GM21447 (cell line): ENCODE measurements around the gene NTM.

ENCODE experiments used
- ATAC-seq: cut with Tn5 transposase; IDR thresholded peaks from one replicate; pipeline ENCODE4 v1.9.1; 2021; ENCODE audit not compliant: unreplicated experiment

The NTM gene

DNA sequence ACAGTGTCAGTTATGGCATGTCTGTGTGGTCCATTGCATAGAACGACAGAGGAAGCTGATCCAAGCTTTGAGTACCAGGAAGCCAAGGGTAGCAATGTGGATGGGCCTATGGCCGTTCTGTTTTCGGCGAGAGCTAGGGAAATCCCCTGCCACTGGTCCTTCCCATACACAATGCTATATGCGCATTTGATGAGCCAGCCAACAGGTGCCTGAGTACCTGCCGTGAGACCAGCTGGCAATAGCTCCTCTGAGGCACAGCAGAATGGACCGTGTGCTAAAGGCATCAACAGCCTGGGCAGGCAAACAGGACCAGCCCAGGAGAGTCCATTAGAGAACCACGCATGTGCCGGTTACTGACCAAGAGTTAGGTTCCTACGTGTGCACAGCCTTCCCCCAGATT is 753.0 kb downstream of the NTM start:
- ATAC-seq: no peak

DNA sequence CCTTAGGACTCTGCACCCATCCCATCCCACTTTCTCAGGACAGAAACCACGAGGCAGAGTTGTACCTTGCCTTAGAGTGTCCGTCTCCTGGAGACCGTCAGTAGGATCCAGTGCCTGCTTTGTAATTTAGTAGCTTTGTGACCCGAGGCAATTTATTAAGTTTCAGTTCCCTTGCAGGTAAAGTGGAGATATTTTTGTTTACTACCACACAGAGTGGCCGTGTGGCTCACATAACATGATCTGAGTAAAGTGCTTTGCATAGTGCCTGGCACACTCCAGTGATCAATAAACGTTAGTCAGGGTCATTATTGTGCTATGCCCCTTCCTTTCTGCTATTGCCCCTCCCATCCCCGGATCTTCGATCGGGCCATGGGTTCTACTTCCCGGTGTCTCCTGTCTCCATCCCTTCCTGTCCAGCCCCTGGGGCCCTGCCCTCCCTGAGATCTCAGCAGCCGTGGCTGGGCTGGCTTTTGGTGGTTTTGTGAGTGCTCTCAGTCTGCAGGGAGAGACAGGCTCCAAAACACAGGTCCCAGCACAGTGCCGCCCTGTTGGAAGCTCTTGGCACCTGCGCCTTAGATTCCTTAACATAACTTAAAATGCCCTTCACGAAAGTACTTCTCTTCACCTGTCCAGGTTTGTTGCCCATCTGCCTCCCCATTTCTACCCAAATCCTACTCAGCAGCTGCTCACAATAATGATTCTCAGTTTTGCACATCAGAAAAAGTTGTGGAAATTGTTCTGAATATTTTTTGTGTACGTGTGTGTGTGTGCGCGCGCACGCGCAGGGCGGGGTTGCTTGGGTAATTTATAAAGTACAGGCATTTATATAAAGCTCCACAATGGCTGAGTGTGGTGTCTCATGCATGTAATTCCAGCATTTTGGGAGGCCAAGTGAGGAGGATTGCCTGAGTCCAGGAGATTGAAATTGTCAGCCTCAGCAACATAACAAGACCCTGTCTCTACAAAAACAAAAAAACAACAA is 753.7 kb downstream of the NTM start:
- ATAC-seq: no peak

DNA sequence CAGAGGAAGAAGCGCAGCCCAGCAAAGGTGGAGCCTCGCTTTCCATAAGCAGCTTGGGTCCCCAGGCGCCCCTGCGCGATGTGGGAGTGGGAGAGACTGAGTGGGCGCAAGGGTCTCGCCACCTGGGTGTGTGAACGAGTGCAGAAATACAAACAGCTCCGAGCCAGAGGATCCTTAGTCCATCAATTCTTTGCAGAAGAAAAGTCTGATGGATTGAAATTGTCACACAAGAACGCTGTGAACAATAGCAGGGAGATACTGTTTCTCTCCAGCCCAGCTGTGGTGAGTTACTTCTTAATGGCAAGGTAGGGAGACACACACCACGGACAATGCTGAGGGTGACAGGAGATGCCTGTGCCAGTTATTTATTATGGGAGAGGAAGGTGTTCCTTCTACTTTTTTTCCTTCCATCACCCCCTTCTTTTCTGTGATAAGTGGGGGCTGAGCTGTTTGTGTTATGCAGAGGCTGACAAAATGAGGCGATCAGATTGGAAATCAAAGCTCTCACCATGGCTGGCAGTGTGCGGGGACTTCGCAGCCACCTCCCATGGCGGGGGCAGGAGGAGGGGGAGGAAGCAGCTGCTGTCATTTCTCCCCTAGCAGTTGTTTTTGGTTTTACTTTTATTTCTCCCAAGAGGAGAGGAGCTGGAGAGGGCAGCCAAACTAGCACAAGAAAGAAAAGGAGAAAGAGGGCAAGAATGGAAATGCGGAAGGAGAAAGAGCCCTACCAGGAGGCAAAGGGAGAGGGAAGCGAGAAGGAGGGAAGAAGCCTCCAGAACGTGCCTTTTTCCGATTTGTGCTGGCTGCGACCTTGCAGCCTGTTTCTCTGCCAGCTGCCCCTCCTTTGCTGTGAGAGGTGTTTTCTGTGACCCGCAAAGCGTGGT is 755.8 kb downstream of the NTM start:
- ATAC-seq: no peak

DNA sequence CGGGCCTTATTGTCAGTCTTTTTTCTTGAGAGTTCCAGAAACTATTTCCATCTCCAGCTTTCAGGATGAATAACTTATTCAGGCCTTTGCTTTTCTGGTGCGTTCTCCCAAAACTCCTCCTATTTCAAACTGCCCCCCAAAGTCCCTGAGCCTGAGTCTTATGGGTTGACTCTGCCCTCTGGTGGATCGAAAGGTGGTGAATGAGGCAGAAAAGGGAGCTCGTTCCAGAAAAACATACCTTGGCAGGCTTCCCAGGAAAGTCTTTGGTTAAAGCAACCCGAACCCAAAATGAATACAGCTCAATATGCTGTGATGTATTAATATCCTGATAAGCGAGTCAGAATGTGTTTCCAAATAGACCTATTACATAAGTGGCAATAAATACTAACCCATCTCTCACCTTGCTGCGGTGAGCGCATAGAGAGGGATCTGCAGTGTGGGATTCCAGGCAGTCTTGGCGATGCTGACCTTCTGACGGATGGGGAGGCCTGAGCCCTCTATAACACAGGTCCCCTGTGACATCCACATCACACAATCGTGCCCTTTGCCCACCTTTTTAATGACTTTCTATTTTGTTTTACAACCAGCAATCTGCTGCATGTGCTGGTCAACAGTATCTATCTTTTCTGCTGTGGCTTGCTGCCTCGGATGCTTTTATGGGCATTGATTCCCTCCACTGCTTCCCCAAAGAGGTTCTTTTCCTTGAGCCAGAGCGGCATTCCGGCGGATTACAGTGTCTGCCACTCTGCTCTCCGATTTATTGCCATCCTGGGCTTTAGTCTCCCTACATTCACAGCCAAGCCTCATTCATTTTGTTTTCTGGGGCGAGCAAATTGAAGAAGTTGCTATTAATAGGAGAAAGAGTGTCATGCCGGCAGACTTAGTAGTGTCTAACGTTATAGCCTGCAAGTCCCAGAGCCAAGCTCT is 756.8 kb downstream of the NTM start:
- no peak for ATAC-seq

DNA sequence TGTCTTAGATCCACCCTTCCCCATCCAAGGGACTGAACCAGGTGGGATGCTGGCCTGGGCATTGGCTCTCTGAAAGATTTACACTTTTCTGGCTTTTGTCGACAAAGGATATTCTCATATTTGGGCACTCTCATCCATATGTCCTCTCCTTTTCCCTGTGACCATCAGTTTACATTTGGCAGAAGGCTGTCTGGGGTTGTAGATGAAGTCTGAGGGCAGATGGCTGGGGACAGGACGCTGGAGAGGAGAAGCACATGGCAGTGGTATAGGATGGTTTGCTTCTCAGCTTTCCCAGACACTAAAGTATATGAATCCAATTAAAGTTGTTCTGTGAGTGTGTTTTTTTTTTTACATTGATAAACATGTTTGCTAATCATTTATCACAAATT is 757.5 kb downstream of the NTM start:
- ATAC-seq: no peak

DNA sequence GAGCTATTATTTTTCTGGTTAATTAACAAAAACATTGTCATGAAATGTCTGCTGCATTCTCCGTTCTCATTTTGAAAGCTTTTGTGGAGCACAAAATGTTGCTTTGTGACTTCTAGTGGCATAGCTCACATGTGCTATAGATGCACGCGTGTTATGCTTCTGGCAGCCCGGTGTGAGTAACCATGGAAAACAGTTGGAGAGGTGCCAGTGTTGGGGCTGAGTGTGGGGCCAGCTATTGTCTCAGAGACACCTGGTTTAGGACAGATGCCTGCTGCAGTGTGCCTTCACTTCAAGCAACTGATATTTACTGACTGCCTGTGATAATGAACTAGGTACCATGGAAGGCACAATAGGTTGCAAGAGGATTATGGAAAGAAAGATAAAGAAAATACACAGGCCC is 760.6 kb downstream of the NTM start:
- ATAC-seq: no peak

DNA sequence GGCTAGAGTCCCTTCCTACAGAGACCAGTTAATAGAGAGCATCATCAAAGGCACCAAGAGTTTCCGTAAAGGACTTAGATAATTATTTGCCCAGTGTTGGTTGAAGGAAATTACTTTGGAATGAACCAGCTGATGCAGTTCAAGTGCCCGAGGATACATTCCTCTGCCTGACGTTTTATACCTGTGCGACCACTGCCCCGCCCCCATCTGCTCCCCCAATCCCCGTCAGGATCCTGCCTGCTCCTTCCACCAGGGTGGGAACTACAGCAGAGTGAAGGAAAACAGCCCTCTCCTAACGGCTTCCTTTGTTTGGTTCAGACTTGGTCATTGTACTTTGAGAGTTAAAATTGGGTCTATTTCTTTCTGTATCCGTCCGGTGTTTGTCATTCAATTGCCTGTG is 761.5 kb downstream of the NTM start:
- no peak for ATAC-seq

DNA sequence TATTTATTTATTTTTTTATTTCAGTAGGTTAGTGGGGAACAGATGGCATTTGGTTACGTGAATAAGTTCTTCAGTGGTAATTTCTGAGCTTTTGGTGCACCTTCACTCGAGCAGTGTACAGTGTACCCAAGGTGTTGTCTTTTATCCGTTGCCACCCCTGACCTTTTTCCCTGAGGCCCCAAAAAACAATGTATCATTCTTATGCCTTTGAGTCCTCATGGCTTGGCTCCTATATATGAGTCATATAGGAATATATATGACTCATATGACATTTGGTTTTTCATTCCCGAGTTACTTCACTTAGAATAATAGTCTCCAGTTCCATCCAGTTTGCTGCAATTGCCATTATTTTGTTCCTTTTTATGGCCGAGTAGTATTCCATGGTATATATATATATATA is 763.9 kb downstream of the NTM start:
- no peak for ATAC-seq

DNA sequence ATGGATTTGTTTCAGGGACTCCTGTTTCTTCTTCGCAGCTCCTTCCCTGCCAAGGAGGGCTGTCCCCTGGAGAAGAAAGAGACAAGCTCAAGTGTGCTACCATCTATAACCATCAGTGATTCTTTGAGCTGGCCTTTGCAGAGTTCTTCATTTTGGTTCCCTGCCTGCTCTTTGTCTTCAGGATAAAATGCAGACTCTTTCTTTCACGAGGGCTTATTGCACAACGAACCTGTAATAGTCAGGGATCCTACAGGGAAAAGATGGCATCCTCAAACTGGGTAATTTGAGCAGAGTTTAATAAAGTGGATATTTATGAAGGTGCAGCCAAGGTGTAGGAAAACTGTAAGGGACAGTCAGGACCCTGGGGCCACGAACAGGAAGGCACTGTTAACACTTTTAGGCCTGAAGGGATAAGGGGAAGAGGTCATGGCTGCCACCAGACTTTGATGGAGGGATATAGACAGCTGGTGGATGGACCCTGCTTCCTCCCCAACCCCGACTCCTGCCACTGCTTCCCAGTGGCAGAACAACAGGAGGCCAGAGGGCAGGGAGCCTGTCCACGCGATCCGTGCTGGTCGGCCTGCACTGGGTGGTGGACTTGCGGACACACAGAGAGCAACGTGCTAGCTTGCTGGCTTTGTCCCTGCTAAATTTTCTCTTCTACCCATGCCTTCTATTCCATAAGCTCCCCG is 767.0 kb downstream of the NTM start:
- no peak for ATAC-seq

DNA sequence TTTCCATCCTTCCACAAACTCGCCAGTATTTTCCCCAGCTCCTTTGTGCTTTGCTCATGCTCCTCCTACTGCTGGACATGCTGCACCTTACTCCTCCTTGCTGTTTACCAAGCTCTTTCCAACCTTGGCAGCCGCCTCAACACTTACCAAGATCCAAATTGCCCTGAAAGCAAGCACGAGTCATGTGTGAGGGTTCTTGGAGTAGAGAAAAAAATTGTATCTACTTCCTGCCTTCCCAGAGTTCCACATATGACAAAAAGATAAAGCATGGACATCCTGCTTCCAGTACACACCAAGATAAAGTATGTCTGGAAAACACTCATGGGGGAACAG is 767.5 kb downstream of the NTM start:
- ATAC-seq: no peak

DNA sequence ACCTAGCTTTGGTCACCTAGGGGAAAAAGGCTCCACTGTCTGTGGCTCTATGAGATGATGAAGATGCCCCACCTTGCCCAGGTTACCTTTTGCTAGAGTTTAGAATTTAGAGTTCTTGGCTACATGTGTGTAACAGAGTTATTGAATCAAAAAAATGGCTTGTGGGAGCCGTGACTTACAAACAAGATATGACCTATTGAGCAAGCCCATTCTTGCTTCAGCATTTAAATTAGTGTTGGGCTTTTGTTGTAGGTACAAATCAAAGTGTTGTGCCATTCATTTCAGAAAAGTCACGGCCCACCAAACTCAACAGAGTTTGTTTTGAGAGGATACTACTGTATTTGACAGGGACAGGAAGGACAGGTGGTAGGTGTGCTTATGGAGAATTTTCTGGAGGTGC is 768.8 kb downstream of the NTM start:
- no peak for ATAC-seq

DNA sequence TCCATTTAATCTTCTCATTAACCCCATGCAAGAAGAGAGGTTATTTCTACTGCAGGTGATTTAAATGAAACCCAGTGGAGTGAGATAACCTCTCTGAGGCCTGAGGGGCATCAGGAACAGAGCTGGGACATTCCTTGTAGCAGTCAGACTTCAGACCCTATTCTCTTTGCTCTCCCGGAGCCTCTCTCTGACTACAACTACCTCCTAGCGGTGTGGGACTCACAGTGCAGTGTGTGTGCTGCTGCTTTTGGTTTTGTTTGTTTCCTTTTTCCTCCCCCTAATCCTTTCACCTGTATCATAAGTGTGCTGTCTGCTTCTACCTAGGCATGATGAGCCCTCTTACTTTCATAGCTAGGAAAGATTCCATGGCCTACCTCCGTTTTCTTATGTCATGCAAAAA is 769.6 kb downstream of the NTM start:
- no peak for ATAC-seq

DNA sequence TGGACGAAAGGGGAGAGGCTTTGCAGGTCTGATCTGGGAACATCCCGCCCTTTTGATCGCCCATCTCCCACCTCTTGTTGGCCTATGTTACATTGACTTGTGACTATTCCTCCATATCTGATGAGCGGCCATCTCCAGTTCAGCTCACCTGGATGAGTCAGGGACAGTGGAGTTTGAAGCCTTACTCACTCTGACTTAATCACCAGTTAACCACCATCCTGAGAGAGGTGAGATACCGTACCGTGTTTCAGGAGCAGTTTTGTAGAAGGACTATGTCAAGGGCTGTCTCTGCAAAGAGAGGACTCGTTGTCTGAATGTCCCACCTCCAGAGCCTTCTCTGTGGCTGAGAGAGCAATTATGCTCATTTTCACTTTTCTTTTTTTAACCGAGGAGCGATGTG is 771.7 kb downstream of the NTM start:
- no peak for ATAC-seq

DNA sequence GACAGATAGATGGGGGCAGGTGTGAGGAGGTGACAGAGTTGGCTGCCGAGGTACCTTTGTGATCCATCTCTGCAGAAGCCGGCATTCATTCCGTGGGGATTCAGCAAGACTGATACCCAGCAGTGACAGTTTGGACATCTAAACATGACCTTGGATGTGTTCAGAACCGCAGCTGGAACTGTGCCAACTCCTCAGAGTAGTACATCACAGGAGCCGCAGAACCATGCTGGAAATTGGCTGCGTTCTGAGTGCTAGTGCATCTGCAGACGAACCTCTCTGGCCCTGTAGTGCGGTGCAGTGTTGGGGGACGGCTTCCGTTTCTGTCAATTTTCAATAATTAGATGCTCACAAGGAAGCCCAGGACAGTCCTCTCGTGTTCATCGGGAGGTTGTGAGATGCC is 772.1 kb downstream of the NTM start:
- ATAC-seq: no peak

DNA sequence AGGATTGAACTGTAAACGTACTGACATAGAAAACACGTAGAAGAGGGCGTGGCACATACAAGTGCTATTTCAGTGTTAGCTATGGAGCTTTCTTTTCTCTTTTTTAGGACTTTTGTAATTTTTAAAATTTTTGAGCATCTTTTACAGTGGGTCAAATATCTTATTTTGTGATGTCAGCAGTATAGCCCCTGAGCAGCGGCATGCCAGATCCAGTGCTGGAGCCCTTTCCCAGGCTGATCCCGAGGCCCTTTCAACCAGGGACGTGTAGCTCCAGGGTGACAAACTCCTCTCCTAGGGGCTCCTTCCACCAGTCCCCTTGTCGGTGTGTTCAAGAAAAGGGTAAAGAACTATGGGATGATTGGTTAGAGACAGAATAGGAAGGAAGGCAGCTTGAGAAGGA is 777.0 kb downstream of the NTM start:
- no peak for ATAC-seq

DNA sequence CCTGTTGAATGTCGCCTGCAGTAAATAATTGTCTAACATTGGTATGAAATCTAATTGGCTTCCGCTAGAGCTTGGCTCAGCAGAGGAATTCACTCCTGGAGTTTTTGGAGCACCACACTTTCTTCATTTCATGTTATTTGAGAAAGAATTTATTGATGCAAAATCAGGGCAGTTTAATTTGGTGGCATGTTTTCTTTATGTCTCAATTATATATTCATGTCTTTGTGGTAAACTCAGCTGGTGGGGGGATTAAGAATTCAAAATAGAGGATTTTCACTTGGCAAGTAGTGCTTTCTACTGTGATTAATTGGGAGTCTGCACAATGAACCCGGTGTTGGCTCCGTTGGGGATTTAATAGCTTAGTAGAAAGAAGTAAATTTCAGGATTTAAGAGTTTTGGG is 784.4 kb downstream of the NTM start:
- ATAC-seq: no peak

DNA sequence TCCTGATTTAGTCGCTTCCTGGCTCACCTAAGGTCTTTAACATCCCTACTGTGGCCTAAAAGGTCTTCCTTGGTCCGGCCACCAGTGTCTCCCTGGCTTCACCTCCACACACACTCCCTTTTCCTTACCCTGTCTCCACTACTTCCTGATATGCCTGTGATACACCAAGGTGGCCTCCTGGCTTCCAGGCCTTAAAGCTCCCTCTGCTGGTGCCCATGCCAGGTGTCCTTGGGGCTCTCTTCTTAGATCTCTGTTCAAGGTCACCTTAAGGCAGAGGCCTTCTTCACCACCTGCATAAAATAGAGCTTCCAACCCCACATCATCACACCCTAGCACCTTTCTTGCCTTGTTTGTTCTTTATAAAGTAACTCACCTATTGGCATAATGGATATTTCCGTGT is 787.7 kb downstream of the NTM start:
- ATAC-seq: no peak

DNA sequence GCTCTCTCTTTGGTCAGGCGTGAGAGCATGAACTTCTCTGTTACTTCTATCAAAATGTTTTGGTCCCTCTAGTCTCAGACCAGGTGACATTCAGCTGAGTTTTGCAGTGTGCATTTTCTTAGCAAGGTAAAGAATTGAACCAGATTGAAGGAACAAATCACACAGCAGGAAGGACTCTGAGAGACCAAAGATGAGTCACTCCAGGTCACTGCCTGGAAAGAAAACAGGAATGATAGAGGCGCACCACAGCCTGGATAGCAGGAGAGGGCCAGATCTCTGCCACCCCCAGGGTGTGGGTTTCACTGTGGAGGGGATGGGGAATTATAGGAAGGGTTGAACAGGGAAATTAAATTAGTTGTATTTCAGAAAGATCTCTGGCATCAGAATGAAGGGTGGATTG is 788.3 kb downstream of the NTM start:
- ATAC-seq: no peak

DNA sequence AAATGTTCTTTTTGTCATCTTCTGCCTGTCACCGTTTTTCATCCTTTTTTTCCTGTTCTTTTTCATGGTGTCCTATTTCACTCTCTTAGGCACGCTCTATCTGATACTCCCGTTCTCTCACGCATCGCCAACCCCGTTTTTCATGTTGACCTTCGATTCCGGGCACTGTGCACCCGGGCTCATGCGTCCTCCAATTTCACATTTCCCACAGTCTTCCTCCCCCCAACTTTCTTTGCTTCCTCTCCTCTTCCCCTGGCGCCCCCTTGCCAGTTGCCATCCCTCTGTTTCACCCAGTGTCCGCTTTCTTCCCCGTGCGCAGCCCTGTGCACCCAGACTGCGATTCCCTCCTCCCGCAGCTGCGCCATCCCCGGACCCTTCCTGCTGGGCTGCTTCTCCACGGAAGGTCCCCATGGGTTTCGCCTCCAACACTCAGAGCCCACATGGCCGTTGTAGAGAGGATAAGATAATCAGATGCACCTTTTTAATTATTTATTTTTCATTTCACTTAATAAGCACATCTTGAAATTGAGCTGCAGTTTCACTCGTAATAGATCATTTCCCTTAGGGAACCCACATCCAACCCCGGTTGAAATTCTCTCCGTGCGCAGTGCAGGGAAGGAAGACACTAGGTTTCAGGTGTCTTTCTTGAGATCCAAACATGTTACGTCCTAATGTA is 791.1 kb downstream of the NTM start:
- no peak for ATAC-seq
